NCI-H2107 (cell line): Measurements from ENCODE around the gene NAV2.

Experiments
- DNase-seq: peaks from one replicate; lab custom pipeline; 2025; lab: John Stamatoyannopoulos, UW

Gene NAV2

DNA sequence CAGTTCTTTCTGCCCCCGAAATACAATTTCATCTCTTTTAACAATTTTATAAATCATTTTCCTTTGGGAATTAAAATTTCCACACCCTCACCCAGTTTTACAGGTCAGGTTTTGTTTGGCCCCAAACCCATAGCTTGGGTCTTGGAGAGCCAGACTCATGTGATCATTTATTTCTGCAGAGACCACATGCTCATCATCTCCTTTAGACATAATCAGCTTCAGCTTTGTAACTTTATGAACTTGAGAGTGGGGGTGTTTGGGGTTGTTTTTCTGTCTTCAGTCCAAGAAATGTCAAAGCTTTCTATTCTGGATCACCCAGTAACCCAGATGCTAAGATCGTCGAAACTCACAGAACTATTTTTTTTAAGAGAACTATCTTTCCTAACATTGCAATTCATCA is 376.7 kb downstream of the NAV2 start:
- no peak for DNase-seq

- no peak for DNase-seq
Observed at GRCh38 chr11:20089796-20090653, 377.4 kb downstream of the NAV2 start.

GRCh38 chr11:20090654-20091374 is 378.2 kb downstream of the NAV2 start:
- DNase-seq = no peak

- DNase-seq = no peak
Observed at GRCh38 chr11:20093775-20094174, 381.1 kb downstream of the NAV2 start.

GRCh38 chr11:20095189-20095588 is 382.6 kb downstream of the NAV2 start:
- DNase-seq = no peak

- no peak for DNase-seq
Observed at GRCh38 chr11:20097319-20098221, 384.9 kb downstream of the NAV2 start.

DNA sequence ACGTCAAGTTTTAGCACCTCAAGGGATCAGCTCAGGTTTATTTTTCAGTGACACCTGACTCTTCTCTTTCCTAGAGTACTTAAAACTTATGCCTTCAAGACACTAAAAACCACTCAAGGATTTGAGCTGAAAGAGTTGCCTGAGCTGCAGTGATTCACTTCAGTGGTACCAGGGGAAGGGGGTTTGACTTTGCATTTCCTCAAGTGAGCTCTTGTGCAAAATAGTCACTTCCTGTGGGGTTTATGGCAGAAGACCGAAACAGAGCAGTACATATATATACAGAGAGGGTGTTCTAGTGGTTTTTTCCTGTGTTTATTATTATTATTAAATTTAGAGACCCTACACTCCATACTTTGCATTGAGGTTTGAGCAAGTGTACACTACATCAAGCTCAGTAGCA is 386.9 kb downstream of the NAV2 start:
- no peak for DNase-seq

GRCh38 chr11:20102397-20102796 is 389.8 kb downstream of the NAV2 start:
- DNase-seq = no peak

GRCh38 chr11:20103281-20103680 is 390.6 kb downstream of the NAV2 start:
- no peak for DNase-seq

DNA sequence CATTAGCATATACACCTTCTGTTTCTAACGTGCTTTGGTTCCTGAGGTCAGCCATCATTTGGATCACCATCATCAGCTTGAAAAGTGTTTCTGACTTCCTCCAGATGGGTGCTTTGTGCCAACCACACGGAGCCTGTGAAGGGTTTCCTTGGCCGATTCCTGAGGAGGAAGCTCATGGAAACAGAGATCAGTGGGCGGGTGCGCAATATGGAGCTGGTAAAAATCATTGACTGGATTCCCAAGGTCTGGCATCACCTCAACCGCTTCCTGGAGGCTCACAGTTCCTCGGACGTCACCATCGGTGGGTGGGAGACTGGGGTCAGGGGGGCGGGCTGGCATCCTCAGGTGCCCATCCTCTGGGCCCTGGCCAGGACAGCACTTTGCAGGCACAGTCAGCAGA is 392.8 kb downstream of the NAV2 start:
- DNase-seq = no peak

DNA sequence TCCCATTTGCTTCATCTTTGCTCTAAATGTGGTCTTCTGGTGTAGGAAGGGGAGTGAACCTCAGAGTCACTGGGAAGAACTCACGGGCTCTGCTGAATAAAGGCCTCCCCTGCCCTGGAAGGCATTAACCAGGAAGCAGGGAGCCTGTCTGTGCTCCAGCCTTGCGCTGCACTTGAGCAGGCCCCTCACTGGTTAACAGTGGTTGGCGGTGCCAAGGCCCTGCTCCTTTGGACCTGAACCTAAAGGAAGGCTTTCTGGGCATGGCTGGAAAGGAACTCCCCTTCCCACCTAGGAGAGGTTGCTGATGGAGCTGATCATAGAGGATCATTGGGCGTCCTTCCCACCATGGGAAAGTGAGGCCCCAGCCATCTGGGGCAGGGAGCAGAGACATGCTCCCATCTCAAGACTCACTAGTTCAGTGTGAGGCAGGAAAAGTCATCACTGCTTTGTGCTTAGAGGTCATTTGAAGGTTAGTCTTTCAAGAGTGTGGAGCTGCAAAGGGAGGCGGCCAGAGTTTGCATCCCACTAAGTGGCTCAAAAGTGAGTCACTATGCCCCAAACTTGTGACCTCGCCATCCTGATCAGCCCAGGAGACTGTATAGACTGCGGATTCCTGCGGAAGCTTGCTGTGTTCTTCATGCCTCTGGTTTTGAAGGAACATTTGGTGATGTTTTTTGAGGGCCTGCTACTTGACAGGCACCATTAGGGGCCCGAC is 397.3 kb downstream of the NAV2 start:
- no peak for DNase-seq

DNA sequence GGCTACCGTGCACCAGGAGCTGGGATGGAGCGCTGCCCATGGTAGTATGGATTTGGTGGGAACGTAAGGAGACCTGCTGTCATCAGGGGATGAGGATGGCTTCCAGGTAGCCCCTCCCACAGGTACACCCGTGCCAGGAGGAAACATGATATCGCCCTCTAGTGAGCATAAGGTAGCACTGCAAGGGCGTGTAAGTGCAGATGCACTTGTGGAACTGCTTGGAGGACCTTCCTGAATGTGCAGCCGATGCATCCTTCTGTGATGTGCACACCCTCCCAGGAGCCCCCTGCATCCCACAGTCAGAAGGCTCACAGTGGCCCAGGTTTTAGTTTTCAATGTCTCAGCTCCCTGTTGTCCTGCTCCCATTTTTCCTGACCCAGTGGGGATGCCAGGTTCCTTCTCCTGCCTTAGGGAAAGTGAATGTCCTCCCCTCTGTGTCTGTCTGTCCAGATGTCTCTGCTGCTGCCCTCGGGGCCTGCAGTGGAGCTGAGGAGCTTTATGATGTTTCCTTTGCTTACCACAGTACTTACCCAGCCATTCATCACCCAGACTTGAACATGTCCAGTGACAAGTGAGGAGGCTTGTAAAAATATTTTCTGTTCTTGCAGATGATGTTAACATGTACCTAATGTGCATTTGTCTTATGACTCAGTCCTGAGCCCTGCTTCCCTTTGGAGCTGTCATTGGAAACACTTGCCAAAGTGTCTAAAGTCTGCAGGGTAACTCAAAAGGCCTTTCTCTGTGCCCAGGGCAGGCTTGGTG is 398.5 kb downstream of the NAV2 start:
- peak; percentile 54 for DNase-seq

- DNase-seq = no peak
Observed at GRCh38 chr11:20111871-20112270, 399.2 kb downstream of the NAV2 start.

- peak; percentile 18 for DNase-seq
Observed at GRCh38 chr11:20112291-20113148, 399.9 kb downstream of the NAV2 start.

GRCh38 chr11:20113149-20113438 is 400.5 kb downstream of the NAV2 start:
- DNase-seq = no peak

- DNase-seq = no peak
Observed at GRCh38 chr11:20114588-20114987, 402.0 kb downstream of the NAV2 start.

DNA sequence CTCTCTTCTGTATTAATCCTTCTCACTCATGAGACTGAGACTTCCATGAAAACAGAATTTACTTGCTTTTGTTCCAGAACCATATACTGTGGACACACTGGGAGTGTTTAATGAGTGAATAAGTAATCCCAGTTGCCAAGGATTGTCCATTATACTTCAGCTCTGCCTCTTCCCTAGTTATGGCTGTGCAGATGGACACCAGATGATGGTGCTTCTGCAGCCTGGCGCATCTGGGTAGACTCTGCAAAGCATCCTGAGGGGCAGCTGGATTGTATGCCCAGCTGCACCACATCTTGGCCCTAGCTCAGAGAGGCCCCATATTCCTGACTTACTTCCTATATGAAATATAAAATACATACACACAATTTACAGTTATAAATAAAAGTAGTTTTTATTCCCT is 404.2 kb downstream of the NAV2 start:
- DNase-seq = no peak

- no peak for DNase-seq
Observed at GRCh38 chr11:20117291-20117690, 404.7 kb downstream of the NAV2 start.

DNA sequence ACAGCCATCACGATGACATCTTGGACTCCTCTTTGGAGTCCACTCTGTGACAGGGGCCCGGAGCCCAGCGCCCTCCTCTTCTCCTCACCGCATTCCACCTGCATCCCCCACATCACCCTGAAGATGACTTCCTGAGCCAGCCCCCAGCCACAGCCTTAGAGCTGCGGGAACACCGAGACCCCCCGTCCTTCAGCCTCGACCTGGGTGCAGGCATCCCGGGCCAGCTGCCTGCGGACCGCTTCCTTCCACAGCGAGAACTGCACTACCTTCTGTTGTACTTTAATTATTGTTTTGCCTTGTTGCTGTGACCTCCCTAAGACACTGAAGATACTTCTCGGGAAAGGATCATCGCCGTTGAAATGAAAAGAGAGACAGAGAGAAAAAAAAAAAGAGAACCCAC is 405.6 kb downstream of the NAV2 start:
- DNase-seq = no peak

GRCh38 chr11:20119315-20119714 is 406.7 kb downstream of the NAV2 start:
- DNase-seq = no peak
